GM21360 (cell line): ENCODE measurements around the gene INPP5K.
"Not testable (repeated sequence)": the region's sequence is repeated elsewhere in the genome, so short reads cannot be mapped to it uniquely, and the experiment has no call there.

Experiments
- ATAC-seq: cut with Tn5 transposase; IDR thresholded peaks from one replicate; pipeline ENCODE4 v1.9.1; 2021; ENCODE audit warnings: mild to moderate bottlenecking, moderate library complexity; ENCODE audit not compliant: unreplicated experiment

INPP5K gene

GRCh38 chr17:1469231-1469852, 47.1 kb downstream of the INPP5K start:
- ATAC-seq: no peak

GRCh38 chr17:1467898-1468492, 48.4 kb downstream of the INPP5K start:
- ATAC-seq: no peak

GRCh38 chr17:1467258-1467657, 49.2 kb downstream of the INPP5K start:
- no peak for ATAC-seq

- no peak for ATAC-seq
Measured at GRCh38 chr17:1464186-1464585, 52.2 kb downstream of the INPP5K start.

- ATAC-seq: no peak
Measured at GRCh38 chr17:1462164-1463112, 54.0 kb downstream of the INPP5K start.

GRCh38 chr17:1461198-1461944, 55.0 kb downstream of the INPP5K start:
- no peak for ATAC-seq

GRCh38 chr17:1460233-1460632, 56.2 kb downstream of the INPP5K start:
- ATAC-seq: no peak

- peak; percentile 92 for ATAC-seq
Measured at GRCh38 chr17:1455797-1456599, 60.4 kb downstream of the INPP5K start, which contains the start of gene CRK. Gene CRK, minus strand, starts transcription at chr17:1456232. Its CDS starts 115 bp downstream, at chr17:1456117.

GRCh38 chr17:1455291-1455796, 61.1 kb downstream of the INPP5K start:
- peak; percentile 24 for ATAC-seq

- ATAC-seq: no peak
Measured at GRCh38 chr17:1454541-1454940, 61.9 kb downstream of the INPP5K start.

GRCh38 chr17:1453694-1454093, 62.7 kb downstream of the INPP5K start:
- ATAC-seq: not testable (repeated sequence)

- no peak for ATAC-seq
Measured at GRCh38 chr17:1452836-1453235, 63.6 kb downstream of the INPP5K start.

- ATAC-seq: not testable (repeated sequence)
Measured at GRCh38 chr17:1450261-1450660, 66.2 kb downstream of the INPP5K start.

GRCh38 chr17:1449412-1449967, 66.9 kb downstream of the INPP5K start:
- ATAC-seq: no peak

GRCh38 chr17:1447052-1447451, 69.4 kb downstream of the INPP5K start:
- no peak for ATAC-seq

- ATAC-seq: no peak
Measured at GRCh38 chr17:1446201-1446600, 70.2 kb downstream of the INPP5K start.

GRCh38 chr17:1445695-1446094, 70.7 kb downstream of the INPP5K start:
- ATAC-seq: not testable (repeated sequence)
